Testis (tissue), 2 donors: ENCODE measurements around the gene SNN.

ENCODE experiments used
- POLR2A ChIP-seq: fragments of 450-650 bp; IDR thresholded peaks from one replicate; pipeline ENCODE4 v1.6.1; 2017; ENCODE audit warnings: antibody characterized with exemption, mild to moderate bottlenecking, moderate library complexity
- TF ChIP-seq, protein P1 (sequence below), 3 experiments: fragments of 450-650 bp in 2 of 3; fragments of 200-600 bp in 1 of 3; sonication (generic) in 1 of 3; IDR thresholded peaks; one replicate each; pipeline ENCODE4 v1.5.1; 2016 to 2019; ENCODE audit warnings: antibody characterized with exemption in 3 of 3, mild to moderate bottlenecking in 2 of 3, moderate library complexity in 1 of 3

- TF ChIP-seq, protein P1, sequence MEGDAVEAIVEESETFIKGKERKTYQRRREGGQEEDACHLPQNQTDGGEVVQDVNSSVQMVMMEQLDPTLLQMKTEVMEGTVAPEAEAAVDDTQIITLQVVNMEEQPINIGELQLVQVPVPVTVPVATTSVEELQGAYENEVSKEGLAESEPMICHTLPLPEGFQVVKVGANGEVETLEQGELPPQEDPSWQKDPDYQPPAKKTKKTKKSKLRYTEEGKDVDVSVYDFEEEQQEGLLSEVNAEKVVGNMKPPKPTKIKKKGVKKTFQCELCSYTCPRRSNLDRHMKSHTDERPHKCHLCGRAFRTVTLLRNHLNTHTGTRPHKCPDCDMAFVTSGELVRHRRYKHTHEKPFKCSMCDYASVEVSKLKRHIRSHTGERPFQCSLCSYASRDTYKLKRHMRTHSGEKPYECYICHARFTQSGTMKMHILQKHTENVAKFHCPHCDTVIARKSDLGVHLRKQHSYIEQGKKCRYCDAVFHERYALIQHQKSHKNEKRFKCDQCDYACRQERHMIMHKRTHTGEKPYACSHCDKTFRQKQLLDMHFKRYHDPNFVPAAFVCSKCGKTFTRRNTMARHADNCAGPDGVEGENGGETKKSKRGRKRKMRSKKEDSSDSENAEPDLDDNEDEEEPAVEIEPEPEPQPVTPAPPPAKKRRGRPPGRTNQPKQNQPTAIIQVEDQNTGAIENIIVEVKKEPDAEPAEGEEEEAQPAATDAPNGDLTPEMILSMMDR (IDR thresholded peaks at IDR 0.05) = peak; percentile 70 to 90 (median 86)
- no peak for TF ChIP-seq POLR2A
Measured at GRCh38 chr16:11640987-11641817, 27.1 kb upstream of the SNN start.
